Measurements from ENCODE around the gene ARHGEF3. TPM values are rescaled to one million over a fixed set of nuclear protein-coding genes. Genes with fewer than 3 reads are reported as not detected.

ARHGEF3 gene
- total and polyA plus RNA-seq, 4 donors: 10.4 to 40.9 (median 21.0) TPM

DNA sequence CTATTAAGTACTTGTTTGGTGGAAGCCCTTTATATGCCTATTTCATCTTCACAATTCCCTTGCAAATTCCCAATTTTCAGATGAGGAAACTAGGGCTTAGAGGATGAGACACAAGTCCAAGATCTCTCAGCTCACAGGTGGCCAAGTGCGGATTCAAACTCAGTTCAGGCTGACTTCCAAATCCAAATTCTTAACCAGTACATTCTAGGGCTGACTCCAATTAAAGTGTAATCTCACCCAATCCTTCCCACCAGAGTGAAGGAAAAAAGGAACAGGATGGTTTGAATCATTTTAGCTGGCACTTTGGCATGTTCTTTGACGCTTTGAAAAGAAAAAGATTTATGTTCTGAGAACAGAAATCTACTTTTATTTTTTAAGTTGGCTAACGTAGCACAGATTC lies 12.7 kb downstream of the ARHGEF3 start:
- peak overlapping the region; percentile 74 to 86 for H3K27ac ChIP-seq (ENCODE audit: low read depth in 1 of 2, low read length in 1 of 2)
- no peaks in the 10 kb centered on the region for H3K27me3 ChIP-seq (ENCODE audit: control insufficient read depth in 3 of 3, insufficient read depth in 3 of 3, low read length in 2 of 3)
- ATAC-seq (ENCODE audit: insufficient read depth, low FRiP score): no peak
- H3K4me3 ChIP-seq: no peak overlapping the region
- no peak for TF ChIP-seq CTCF (IDR thresholded peaks at IDR 0.05; ENCODE audit: control extremely low read depth, extremely low read depth)
- H3K9me3 ChIP-seq (ENCODE audit: control insufficient read depth in 4 of 4, insufficient read depth in 3 of 4, low read length in 3 of 4): no peaks in the 10 kb centered on the region
- no peak overlapping the region for H3K9ac ChIP-seq (ENCODE audit: insufficient read depth in 1 of 2, low read length in 2 of 2)
- WGBS, 2 donors: 78 to 80% methylated on average over 3 of the region's 3 CpGs
- H3K36me3 ChIP-seq (ENCODE audit: control insufficient read depth in 4 of 4, insufficient read depth in 4 of 4, low read length in 4 of 4): no peaks in the 10 kb centered on the region
- DNase-seq: no peak
- H3K4me1 ChIP-seq (ENCODE audit: control insufficient read depth in 5 of 5, insufficient read depth in 5 of 5, low read length in 5 of 5): peaks cover 0 to 55% (median 12%) of the 10 kb centered on the region in 5 donors

- H3K27ac ChIP-seq (ENCODE audit: low read depth in 1 of 2, low read length in 1 of 2): peak overlapping the region; percentile 74 to 86
- no peak for TF ChIP-seq CTCF (IDR thresholded peaks at IDR 0.05; ENCODE audit: control extremely low read depth, extremely low read depth)
- H3K9me3 ChIP-seq (ENCODE audit: control insufficient read depth in 4 of 4, insufficient read depth in 3 of 4, low read length in 3 of 4): no peaks in the 10 kb centered on the region
- no peak for DNase-seq
- no peaks in the 10 kb centered on the region for H3K27me3 ChIP-seq (ENCODE audit: control insufficient read depth in 3 of 3, insufficient read depth in 3 of 3, low read length in 2 of 3)
- no peak overlapping the region for H3K4me3 ChIP-seq
- H3K36me3 ChIP-seq (ENCODE audit: control insufficient read depth in 4 of 4, insufficient read depth in 4 of 4, low read length in 4 of 4): no peaks in the 10 kb centered on the region
- H3K9ac ChIP-seq (ENCODE audit: insufficient read depth in 1 of 2, low read length in 2 of 2): no peak overlapping the region
- peaks cover 5 to 60% (median 17%) of the 10 kb centered on the region in 5 donors for H3K4me1 ChIP-seq (ENCODE audit: control insufficient read depth in 5 of 5, insufficient read depth in 5 of 5, low read length in 5 of 5)
- WGBS, 2 donors: 83 to 89% methylated on average over 2 of the region's 2 CpGs
- no peak for ATAC-seq (ENCODE audit: insufficient read depth, low FRiP score)
Measured at GRCh38 chr3:56788521-56788920, 13.2 kb downstream of the ARHGEF3 start.

DNA sequence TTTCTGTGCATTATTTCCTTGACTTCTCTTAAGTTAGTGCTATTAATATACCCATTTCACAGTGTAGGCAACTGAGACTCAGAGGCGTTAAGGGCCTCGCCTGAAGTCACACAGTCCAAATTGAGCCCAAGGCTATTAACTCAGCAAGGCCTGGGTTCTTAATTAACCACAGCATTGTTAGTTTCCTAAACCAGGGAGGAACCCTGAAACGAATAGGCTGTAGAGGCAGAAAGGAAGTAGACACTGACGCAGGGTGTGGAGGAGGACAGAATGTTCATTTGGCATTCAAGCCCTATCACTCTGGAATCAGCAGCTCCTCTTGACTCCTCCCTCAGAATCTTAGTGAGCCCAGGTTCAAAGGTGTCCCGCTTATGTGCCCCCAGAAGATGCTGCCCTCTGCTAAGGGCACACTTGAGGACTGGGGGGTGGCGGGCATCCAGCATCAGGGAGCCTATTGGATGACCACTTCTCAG lies 13.9 kb downstream of the ARHGEF3 start:
- no peaks in the 10 kb centered on the region for H3K9me3 ChIP-seq (ENCODE audit: control insufficient read depth in 4 of 4, insufficient read depth in 3 of 4, low read length in 3 of 4)
- no peaks in the 10 kb centered on the region for H3K27me3 ChIP-seq (ENCODE audit: control insufficient read depth in 3 of 3, insufficient read depth in 3 of 3, low read length in 2 of 3)
- no peak overlapping the region for H3K4me3 ChIP-seq
- no peak overlapping the region for H3K9ac ChIP-seq (ENCODE audit: insufficient read depth in 1 of 2, low read length in 2 of 2)
- ATAC-seq (ENCODE audit: insufficient read depth, low FRiP score): no peak
- peak overlapping the region; percentile 74 to 86 for H3K27ac ChIP-seq (ENCODE audit: low read depth in 1 of 2, low read length in 1 of 2)
- no peaks in the 10 kb centered on the region for H3K36me3 ChIP-seq (ENCODE audit: control insufficient read depth in 4 of 4, insufficient read depth in 4 of 4, low read length in 4 of 4)
- H3K4me1 ChIP-seq (ENCODE audit: control insufficient read depth in 5 of 5, insufficient read depth in 5 of 5, low read length in 5 of 5): peaks cover 7 to 65% (median 24%) of the 10 kb centered on the region in 5 donors
- DNase-seq: no peak
- TF ChIP-seq CTCF (IDR thresholded peaks at IDR 0.05; ENCODE audit: control extremely low read depth, extremely low read depth): no peak
- WGBS, 2 donors: 68 to 69% methylated on average over 6 of the region's 6 CpGs

- no peaks in the 10 kb centered on the region for H3K27me3 ChIP-seq (ENCODE audit: control insufficient read depth in 3 of 3, insufficient read depth in 3 of 3, low read length in 2 of 3)
- DNase-seq (no peak), ATAC-seq (ENCODE audit: insufficient read depth, low FRiP score) (no peak)
- peaks cover 10 to 65% (median 27%) of the 10 kb centered on the region in 5 donors for H3K4me1 ChIP-seq (ENCODE audit: control insufficient read depth in 5 of 5, insufficient read depth in 5 of 5, low read length in 5 of 5)
- no peaks in the 10 kb centered on the region for H3K9me3 ChIP-seq (ENCODE audit: control insufficient read depth in 4 of 4, insufficient read depth in 3 of 4, low read length in 3 of 4)
- H3K4me3 ChIP-seq: no peak overlapping the region
- no peak overlapping the region for H3K9ac ChIP-seq (ENCODE audit: insufficient read depth in 1 of 2, low read length in 2 of 2)
- TF ChIP-seq CTCF (IDR thresholded peaks at IDR 0.05; ENCODE audit: control extremely low read depth, extremely low read depth): no peak
- H3K27ac ChIP-seq (ENCODE audit: low read depth in 1 of 2, low read length in 1 of 2): peak overlapping the region in 1 of 2 donors; percentile 74
- WGBS, 2 donors: 60 to 69% methylated on average over 9 of the region's 9 CpGs
- no peaks in the 10 kb centered on the region for H3K36me3 ChIP-seq (ENCODE audit: control insufficient read depth in 4 of 4, insufficient read depth in 4 of 4, low read length in 4 of 4)
Measured at GRCh38 chr3:56787258-56787775, 14.4 kb downstream of the ARHGEF3 start.

Data from lung (tissue), 12 donors.